Measurements from ENCODE around the gene ADM2. TPM values are rescaled to one million over a fixed set of nuclear protein-coding genes. Genes with fewer than 3 reads are reported as not detected.

ADM2 gene
- total and polyA plus RNA-seq, 2 of the 13 experiments (the other 11 are each of a cell fraction or from before 2014, with no cell fraction given) = 1.2 to 3.0 TPM

DNA sequence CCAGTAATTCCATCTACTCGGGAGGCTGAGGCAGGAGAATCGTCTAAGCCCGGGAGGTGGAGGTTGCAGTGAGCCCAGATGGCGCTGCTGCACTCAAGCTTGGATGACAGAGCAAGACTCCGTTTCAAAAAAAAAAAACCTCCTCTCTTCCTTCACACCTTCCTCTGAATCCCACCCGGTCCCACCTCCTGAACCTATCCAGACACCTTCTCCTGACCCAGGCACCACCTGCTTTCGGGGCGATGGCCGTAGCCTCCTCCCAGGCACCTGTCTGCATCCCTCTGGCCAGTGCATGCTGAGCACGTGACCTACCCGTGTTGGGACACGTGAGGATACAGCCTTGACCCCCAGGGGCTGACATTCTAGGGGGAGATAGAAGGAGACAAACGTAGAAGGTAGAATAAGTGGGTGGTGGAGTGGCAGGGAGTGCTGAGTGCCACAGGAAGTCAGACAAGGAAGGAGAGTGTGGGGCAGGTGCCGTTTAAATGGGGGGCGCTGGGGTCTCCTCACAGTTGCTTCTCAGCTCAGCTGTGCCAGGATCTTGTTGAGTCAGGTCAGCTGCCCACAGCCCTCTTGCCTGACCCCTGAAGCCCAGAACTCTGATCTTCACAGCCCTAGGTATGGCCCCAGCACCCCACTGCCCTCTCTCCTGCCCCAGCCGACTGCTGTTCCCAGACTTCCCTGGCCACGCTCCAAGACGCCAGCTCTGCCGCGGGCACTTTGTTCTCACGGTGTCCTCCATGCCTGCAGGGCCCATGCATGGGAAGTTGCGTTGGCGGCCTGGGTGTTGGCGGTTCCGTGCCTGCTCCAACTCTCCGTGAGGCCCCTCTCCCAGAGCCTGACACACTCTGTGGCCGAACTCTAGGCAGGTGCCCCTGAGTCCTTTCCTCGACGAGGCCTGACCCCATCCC, 4.1 kb downstream of the ADM2 start (continued):
- TF ChIP-seq BRF2 (CRISPR knock-in tag; IDR thresholded peaks at IDR 0.05) (peak; percentile 47; the same call in 1 of the 2 replicates), JDP2 (CRISPR knock-in tag; IDR thresholded peaks at IDR 0.05; ENCODE audit: borderline replicate concordance) (no peak), ZNF260 (CRISPR knock-in tag; IDR thresholded peaks at IDR 0.05; ENCODE audit: borderline replicate concordance, low read depth) (no peak), KLF16 (CRISPR knock-in tag; IDR thresholded peaks at IDR 0.05) (peak in 1 of 2 experiments; percentile 82; a peak in 2 of 4 replicates), MXD4 (CRISPR knock-in tag; IDR thresholded peaks at IDR 0.05) (no peak; the same call in 1 of the 2 replicates), ZNF383 (CRISPR knock-in tag; IDR thresholded peaks at IDR 0.05; ENCODE audit: borderline replicate concordance) (no peak), ZNF572 (CRISPR knock-in tag; IDR thresholded peaks at IDR 0.05) (no peak), ZNF556 (CRISPR knock-in tag; IDR thresholded peaks at IDR 0.05; ENCODE audit: borderline replicate concordance) (0 out of 2 replicates have a peak, but pooled peaks have one; percentile 10), ZNF484 (CRISPR knock-in tag; IDR thresholded peaks at IDR 0.05; ENCODE audit: borderline replicate concordance, low read depth) (no peak), ZNF772 (CRISPR knock-in tag; IDR thresholded peaks at IDR 0.05) (no peak), ZNF7 (CRISPR knock-in tag; IDR thresholded peaks at IDR 0.05) (no peak), ZC3H4 (CRISPR knock-in tag; IDR thresholded peaks at IDR 0.05; ENCODE audit: borderline replicate concordance) (0 out of 2 replicates have a peak, but pooled peaks have one; percentile 12), ATRX (CRISPR knock-in tag; IDR thresholded peaks at IDR 0.05; ENCODE audit: borderline replicate concordance) (no peak), ZFP1 (CRISPR knock-in tag; IDR thresholded peaks at IDR 0.05) (no peak), HOXA9 (CRISPR knock-in tag; IDR thresholded peaks at IDR 0.05; ENCODE audit: borderline replicate concordance) (no peak; the same call in 1 of the 2 replicates), FOXO1 (CRISPR knock-in tag; IDR thresholded peaks at IDR 0.05) (no peak), DMAP1 (CRISPR knock-in tag; IDR thresholded peaks at IDR 0.05) (peak; percentile 38; the same call in 1 of the 2 replicates), KDM1A (CRISPR knock-in tag; IDR thresholded peaks at IDR 0.05) (no peak), ZNF510 (CRISPR knock-in tag; IDR thresholded peaks at IDR 0.05; ENCODE audit: low read depth) (no peak), MZF1 (CRISPR knock-in tag; IDR thresholded peaks at IDR 0.05; ENCODE audit: borderline replicate concordance) (no peak), RAD51 (IDR thresholded peaks at IDR 0.05; ENCODE audit: borderline replicate concordance) (peak; percentile 91), RFXAP (CRISPR knock-in tag; IDR thresholded peaks at IDR 0.05; ENCODE audit: borderline replicate concordance) (no peak), ZNF749 (CRISPR knock-in tag; IDR thresholded peaks at IDR 0.05; ENCODE audit: borderline replicate concordance) (0 out of 2 replicates have a peak, but pooled peaks have one; percentile 37), ZNF333 (CRISPR knock-in tag; IDR thresholded peaks at IDR 0.05; ENCODE audit: borderline replicate concordance) (0 out of 2 replicates have a peak, but pooled peaks have one; percentile 19), SMARCC2 (IDR thresholded peaks at IDR 0.05) (no peak), HOXD1 (CRISPR knock-in tag; IDR thresholded peaks at IDR 0.05) (0 out of 2 replicates have a peak, but pooled peaks have one; percentile 15)
- TF ChIP-seq, protein P1, sequence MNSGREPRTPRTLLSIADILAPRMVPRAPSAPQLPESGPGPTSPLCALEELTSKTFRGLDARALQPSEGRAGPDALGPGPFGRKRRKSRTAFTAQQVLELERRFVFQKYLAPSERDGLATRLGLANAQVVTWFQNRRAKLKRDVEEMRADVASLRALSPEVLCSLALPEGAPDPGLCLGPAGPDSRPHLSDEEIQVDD (CRISPR knock-in tag; IDR thresholded peaks at IDR 0.05; ENCODE audit: borderline replicate concordance) = peak; percentile 60; the same call in 1 of the 2 replicates
- TF ChIP-seq, protein P2, sequence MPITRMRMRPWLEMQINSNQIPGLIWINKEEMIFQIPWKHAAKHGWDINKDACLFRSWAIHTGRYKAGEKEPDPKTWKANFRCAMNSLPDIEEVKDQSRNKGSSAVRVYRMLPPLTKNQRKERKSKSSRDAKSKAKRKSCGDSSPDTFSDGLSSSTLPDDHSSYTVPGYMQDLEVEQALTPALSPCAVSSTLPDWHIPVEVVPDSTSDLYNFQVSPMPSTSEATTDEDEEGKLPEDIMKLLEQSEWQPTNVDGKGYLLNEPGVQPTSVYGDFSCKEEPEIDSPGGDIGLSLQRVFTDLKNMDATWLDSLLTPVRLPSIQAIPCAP (CRISPR knock-in tag; IDR thresholded peaks at IDR 0.05; ENCODE audit: low read depth) = no peak

Measured in HepG2 (cell line).